OCI-LY7 (cell line): ENCODE results near the gene UBE2J2.
"Not testable (repeated sequence)": the region's sequence is repeated elsewhere in the genome, so short reads cannot be mapped to it uniquely, and the experiment has no call there.

Source experiments
- CTCF ChIP-seq: fragments of 200-600 bp; sonication (generic); conservative IDR thresholded peaks from 2 replicates; pipeline ENCODE4 v1.5.1; 2014; ENCODE audit warnings: mild to moderate bottlenecking, antibody characterized with exemption, low read length, moderate library complexity, mixed read lengths
- EZH2phosphoT487 ChIP-seq: fragments of 200-600 bp; sonication (generic); IDR thresholded peaks from 2 replicates; pipeline ENCODE4 v1.6.1; 2018; ENCODE audit warnings: low read depth, borderline replicate concordance, mild to moderate bottlenecking, mixed run types, antibody characterized with exemption, low read length, moderate library complexity, mixed read lengths

- TF ChIP-seq CTCF, EZH2phosphoT487: not testable (repeated sequence)
Measured at GRCh38 chr1:1248009-1248913, 25.4 kb downstream of the UBE2J2 start.
